Activated CD4-positive, alpha-beta T cell treated with anti-CD3 and anti-CD28 coated beads for 48 hours (primary cell): ENCODE data around the gene ZNF618.

Source experiments
- DNase-seq: peaks from one replicate; pipeline ENCODE4 v3.0.0-alpha.2; 2020

The ZNF618 gene

DNA sequence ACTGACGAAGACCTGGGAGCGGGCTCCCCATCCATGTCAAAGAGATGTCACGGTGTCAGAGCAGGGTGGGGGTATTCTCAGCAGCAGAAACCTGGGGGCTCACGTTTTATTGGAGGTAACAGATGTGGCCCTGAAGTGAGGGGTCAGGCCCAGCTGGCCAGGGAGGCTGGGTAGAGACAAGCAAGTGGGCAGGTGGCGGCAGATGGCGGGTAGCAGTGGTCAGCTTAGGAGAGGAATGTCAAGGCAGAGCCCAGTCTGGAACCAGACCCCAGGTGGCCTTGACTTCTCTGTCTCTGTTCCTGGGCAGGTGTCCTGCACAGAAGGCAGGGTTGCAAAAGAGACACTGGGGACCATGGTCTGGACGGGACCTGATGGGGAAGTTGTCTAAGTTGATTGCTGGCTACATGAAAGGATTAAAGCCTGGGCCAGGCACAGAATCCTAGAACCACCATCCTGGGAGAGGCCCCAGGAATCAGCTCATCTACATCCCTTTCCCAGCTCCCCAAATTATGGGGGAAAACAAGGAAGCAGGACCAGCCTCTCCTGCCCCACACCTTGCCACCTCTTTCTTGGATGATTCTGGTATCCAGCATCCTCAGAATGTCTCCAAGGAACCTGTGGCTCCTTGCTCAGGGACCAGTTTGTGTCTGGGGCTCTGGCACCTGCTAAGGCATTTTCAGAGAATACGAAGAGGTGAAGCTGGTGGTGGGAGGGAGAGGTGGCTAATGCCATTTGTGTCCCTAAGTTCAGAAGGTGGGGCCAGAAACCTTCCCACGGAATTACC lies 129.5 kb downstream of the ZNF618 start:
- DNase-seq: no peak

GRCh38 chr9:114006155-114006550 lies 130.0 kb downstream of the ZNF618 start:
- no peak for DNase-seq

DNA sequence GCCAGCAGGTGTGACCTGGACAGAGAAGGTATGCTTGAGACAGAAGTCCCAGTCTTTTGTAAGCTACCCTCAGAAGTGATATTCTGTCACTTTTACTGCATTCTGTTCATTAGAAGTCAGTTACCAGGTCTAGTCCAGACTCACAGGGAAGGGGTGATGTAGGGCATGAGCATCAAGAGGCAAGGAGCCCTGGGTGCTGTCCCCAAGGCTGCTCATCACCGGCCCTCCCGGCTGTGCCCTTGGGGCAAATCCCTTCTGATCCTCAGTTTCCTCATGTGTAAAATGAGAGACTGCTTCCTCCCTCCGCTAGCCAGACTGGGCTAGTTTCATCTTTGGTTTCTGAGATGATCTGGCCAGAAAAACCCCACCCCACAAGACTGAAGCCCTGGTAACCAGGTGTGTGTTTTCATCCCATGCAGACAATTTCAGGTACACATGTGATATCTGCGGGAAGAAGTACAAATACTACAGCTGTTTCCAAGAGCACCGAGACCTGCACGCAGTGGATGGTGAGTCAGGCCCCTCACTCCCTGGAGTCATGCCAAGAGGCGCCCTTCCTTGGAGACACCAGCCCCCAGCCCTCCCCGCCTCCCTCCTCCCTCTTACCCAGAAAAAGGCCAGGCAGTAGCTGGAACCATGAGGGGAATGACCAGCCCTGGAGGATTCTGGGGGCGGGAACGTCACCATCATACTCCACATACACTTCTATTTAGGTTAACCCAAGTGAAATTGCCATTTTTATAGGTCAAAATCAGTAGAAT lies 131.0 kb downstream of the ZNF618 start:
- DNase-seq: no peak

DNA sequence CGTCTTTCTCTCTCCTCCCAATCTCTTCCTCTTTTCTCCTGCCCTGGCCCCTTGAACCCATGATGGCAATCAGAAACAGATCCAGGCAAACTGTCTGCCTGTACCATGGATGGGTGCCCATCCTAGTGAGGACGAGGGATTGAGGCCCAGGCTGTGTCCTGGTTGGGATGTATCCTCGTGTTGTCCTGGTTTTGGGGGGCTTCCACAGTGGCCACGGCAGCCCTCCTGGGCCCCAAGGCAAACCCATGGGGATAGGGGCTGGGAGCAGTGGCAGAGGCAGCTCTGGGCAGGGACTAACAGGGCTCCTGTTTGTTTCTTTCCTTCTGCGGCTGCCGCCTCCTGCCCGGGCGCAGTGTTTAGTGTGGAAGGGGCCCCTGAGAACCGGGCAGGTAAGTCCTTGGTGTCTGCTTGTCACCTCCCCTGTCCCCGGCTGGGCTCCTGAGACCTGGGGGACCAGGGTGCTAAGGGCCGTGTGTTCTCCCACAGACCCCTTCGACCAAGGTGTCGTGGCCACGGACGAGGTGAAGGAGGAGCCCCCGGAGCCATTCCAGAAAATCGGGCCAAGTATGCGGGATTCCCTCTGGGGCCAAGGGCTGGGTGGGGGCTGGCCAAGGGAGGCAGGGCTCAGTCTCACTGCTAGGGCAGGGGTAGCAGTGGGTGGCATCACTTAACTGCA lies 132.0 kb downstream of the ZNF618 start:
- DNase-seq: no peak

DNA sequence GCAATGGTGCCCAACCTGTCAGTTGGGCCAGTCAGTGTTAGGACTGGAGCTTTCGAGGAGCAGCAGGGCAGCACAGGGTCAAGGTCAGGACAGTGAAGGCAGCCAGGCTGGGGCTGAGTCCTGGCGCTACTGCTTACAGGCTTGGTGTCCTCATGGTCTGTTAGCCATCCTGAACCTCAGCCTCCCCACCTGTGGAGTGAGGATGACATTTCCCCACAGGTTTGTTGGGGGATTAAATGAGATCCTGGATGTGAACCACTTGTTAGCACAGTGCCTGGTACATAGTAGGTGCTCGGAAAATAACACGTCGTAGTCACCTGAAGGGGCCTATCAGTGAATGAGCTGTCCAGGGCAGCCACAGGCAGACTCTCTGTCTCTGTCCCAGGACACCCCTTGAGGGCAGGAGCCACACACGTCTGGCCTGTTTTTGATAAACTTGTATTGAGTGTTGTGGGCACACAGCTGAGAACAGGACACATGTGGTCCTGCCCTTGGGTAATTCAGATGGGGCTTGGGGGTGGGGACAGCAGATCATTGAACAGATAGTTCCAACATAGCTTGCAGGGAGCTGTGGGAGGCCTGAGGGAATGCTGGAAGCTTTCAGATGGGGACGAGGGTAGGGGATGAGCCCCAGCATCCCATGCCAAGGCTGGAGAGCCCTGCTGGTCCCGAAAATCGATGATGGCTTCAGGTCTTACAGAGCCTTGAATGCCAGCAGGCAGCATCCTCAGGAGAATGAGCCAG lies 132.7 kb downstream of the ZNF618 start:
- DNase-seq: no peak

- DNase-seq: no peak
These were observed 135.2 kb downstream of the ZNF618 start for GRCh38 chr9:114011313-114011712.

DNA sequence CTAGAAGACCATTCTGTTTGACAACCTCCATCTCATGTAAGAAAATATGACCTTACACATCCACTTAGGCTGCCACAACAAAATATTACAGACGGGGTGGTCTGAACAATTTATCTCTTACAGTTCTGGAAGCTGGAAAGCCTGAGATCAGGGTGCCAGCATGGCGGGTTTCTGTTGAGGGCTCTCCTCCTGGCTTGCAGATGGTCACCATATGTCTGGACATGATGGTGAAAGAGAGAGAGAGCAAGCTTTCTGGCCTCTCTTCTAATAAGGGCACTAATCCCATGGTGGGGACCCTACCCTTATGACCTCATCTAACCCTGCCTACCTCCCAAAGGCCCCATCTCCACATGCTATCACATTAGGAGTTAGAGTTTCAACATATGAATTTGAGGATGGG lies 136.0 kb downstream of the ZNF618 start:
- DNase-seq: no peak

DNA sequence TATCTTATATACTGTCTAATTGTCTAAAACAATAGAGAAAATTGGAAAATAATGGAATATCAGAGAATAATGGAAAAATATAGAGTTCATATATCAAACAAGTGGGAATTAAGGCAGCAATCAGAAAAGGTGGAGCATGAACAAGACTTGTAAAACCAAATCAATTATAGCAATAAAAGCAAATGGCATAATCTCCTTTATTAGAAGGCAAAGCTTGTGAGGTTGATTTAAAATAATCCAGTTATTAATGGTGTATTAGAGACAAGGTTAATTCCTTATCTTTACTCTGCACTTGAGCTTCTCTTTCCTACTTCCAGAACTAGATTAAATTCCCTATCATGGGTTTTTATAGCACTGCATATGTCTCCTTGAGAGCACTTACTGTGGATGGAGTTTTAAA lies 137.9 kb downstream of the ZNF618 start:
- DNase-seq: no peak

- DNase-seq: no peak
These were observed 139.5 kb downstream of the ZNF618 start for GRCh38 chr9:114015607-114016006.

- no peak for DNase-seq
These were observed 140.0 kb downstream of the ZNF618 start for GRCh38 chr9:114016101-114016500.

DNA sequence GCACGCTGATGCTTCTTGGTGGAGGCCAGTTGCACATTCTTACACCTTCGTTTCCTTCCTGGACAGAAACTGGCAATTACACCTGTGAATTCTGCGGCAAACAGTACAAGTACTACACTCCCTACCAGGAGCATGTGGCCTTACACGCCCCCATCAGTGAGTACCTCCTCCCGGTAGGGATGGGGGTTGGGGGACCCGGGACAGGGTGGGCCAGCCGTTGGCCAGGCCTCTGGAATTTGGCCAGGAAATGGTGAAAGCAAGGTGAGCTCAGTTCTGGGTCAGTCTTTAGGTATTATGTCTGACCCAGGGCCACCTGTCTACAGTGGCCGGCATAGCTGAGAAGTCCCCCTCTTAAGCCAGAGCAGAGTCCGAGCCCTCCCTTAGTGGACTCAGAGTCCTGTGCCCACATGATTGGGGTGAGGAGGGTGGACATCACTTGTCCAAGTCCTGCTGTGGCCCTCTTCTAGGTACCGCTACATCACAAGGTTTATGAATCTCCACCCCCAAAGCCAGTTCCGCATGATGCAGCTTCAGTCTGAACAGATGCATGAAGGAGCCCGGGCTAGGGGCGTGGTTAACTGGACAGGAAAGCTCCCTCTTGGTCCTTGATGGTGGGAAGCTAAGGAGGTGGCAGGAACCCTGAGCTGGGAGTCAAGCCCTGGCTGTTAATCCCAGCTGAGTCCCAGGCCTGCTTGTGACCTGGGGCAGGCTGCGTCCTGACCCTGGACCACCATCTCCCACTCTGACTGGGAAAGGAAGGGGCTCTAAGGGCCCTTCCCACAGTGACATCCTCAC lies 140.7 kb downstream of the ZNF618 start:
- DNase-seq: no peak

GRCh38 chr9:114017741-114018715 lies 141.9 kb downstream of the ZNF618 start:
- no peak for DNase-seq

GRCh38 chr9:114021578-114021977 lies 145.5 kb downstream of the ZNF618 start:
- DNase-seq: no peak

DNA sequence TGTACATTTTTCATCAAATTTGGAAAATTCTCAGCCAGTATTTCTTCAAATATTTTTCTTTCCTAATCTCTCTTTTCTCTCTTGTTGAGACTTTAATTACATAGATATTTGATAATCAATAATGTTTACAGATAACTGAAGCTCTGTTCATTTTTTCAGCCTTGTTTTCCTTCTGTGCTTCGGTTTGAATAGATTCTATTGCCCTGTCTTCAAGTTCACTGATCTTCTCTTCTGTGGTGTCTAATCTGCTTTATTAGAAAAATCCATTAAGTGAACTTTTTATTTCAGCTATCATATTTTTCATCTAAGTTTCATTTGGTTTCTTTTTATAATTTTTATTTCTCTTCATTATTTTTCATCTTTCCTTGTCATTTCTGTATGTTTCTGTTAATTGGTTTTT lies 147.9 kb downstream of the ZNF618 start:
- no peak for DNase-seq

DNA sequence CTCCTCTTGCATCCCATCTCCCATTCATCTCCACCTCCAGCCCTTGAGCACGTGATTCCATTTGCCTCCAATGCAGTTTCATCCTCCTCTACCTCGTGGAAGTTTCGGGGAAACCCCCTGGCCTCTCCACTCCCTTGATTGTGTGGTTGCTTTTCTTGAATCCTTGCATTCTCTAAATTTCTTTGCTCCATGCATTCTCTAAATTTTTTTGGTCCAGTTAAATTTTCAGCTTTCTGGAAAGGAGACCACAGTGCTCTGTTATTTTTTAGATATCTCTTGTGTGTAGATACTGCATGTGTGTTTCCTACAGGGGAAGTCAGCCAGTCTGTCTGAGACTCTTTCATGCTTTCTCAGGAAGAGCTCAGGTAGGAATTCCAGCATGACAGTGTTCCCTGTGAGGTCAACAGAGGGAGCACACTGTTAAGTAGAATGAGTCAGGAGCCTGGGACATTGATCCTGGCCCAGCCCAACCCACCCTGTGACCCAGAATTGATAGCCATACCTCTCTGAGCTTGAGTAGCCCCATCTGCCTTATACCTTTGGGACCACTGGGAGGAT lies 149.2 kb downstream of the ZNF618 start:
- no peak for DNase-seq

DNA sequence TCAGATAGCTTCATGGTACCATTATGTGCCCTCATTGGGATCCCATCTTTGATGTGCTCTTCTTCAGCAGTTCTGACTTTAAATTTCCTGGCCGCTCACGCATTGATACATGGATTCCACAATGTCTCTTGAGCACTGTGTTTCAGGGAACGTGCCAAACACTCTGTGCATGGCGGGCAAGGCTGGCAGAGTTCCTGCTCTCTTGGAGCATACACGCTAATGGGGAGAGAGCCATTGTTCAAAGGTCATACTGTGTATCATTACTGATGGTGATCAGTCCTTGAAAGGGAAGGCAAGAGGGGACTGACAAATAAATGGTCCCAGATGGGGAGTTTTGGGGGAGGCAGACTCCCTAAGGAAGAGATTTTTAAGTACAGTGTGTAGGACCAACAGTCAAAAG lies 149.7 kb downstream of the ZNF618 start:
- no peak for DNase-seq

DNA sequence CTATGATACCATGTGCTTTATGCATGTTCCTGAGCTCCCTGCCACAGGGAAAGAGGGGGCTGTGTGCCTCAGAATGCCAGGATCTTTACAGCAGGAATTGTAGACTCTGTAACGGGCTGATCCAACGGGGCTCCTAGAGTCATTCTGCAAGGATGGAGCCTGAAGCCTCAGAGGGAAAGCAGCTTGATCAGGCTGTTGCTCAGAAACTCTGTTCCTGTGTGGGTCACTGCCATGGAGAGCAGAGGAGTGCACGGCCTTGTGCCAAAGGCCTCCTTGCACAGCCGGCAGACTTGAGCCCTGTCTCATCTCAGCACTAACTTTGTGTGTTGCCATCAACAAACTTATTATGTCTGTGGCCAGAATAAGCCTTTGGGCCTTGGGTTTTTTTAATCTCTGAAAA lies 150.2 kb downstream of the ZNF618 start:
- DNase-seq: no peak

DNA sequence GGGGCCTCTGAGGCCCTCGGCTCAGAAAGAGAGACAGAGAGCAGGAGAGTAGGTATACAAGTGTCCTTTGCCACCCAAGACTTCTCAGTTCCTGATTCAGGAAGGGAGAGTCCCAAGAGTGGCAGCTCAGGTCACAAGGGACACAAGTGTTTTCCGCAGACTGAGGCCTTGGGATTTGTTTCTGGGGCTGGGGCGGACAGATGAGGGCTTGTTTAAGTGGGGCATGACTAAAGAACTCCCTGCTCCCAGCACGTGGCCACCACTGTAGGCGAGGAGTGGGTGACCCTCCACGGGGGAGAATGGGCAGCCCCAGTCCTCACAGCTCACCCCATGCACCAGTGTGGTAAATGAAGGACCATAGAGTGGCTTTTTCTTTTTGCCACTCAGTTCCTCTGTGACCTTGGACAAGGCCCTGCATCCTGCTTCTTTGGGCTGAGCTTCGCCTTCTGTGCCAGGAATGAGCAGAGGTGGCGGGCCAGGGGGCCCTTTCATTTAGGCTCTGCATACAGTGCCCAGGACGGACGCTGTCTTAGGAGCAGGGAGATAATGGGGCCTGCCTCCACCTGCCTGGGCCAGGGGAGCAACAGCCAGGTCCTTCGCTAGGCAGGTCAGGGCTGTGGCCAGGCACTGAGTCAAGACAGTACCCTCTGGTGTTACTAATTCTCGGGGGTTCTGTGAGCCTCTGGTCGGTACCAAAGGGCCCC lies 151.2 kb downstream of the ZNF618 start:
- no peak for DNase-seq

GRCh38 chr9:114027863-114028465 lies 151.9 kb downstream of the ZNF618 start:
- DNase-seq: no peak

GRCh38 chr9:114028646-114029045 lies 152.5 kb downstream of the ZNF618 start:
- no peak for DNase-seq
